GM21528 (cell line): ENCODE data around the gene ATP7B.
"Not testable (repeated sequence)": the region's sequence is repeated elsewhere in the genome, so short reads cannot be mapped to it uniquely, and the experiment has no call there.

ENCODE experiments used
- ATAC-seq: cut with Tn5 transposase; IDR thresholded peaks from one replicate; pipeline ENCODE4 v1.9.1; 2021; ENCODE audit warnings: mild to moderate bottlenecking, moderate library complexity; ENCODE audit not compliant: unreplicated experiment, low FRiP score

The ATP7B gene

GRCh38 chr13:52006523-52007245 is 4.6 kb downstream of the ATP7B start:
- no peak for ATAC-seq

- no peak for ATAC-seq
These were observed 5.3 kb downstream of the ATP7B start for GRCh38 chr13:52005841-52006522.

- no peak for ATAC-seq
These were observed 6.6 kb downstream of the ATP7B start for GRCh38 chr13:52004511-52005170.

GRCh38 chr13:52003541-52003940 is 7.7 kb downstream of the ATP7B start:
- ATAC-seq: no peak

GRCh38 chr13:52002361-52002760 is 8.9 kb downstream of the ATP7B start:
- ATAC-seq: no peak

- ATAC-seq: peak; percentile 77
These were observed 10.0 kb downstream of the ATP7B start for GRCh38 chr13:52001120-52001731.

GRCh38 chr13:51999921-52000320 is 11.3 kb downstream of the ATP7B start:
- no peak for ATAC-seq

- ATAC-seq: no peak
These were observed 11.7 kb downstream of the ATP7B start for GRCh38 chr13:51999510-51999911.

GRCh38 chr13:51998723-51999509 is 12.3 kb downstream of the ATP7B start:
- no peak for ATAC-seq

GRCh38 chr13:51997641-51998330 is 13.5 kb downstream of the ATP7B start:
- ATAC-seq: no peak

- no peak for ATAC-seq
These were observed 14.1 kb downstream of the ATP7B start for GRCh38 chr13:51997186-51997585.

GRCh38 chr13:51996641-51997040 is 14.6 kb downstream of the ATP7B start:
- ATAC-seq: no peak

- no peak for ATAC-seq
These were observed 15.3 kb downstream of the ATP7B start for GRCh38 chr13:51995677-51996551.

GRCh38 chr13:51993713-51994112 is 17.5 kb downstream of the ATP7B start:
- no peak for ATAC-seq

- no peak for ATAC-seq
These were observed 22.1 kb downstream of the ATP7B start for GRCh38 chr13:51988988-51989618.

GRCh38 chr13:51984904-51985303 is 26.3 kb downstream of the ATP7B start:
- not testable (repeated sequence) for ATAC-seq

GRCh38 chr13:51983292-51983691 is 28.0 kb downstream of the ATP7B start:
- ATAC-seq: not testable (repeated sequence)

GRCh38 chr13:51981355-51981754 is 29.9 kb downstream of the ATP7B start:
- ATAC-seq: no peak
